ENCODE data around the gene CLTB. TPM values are rescaled to one million over a fixed set of nuclear protein-coding genes. Genes with fewer than 3 reads are reported as not detected.

Gene CLTB
- polyA plus RNA-seq, 1 of the 3 experiments (the other 2 are of a cell fraction): 91.2 TPM

DNA sequence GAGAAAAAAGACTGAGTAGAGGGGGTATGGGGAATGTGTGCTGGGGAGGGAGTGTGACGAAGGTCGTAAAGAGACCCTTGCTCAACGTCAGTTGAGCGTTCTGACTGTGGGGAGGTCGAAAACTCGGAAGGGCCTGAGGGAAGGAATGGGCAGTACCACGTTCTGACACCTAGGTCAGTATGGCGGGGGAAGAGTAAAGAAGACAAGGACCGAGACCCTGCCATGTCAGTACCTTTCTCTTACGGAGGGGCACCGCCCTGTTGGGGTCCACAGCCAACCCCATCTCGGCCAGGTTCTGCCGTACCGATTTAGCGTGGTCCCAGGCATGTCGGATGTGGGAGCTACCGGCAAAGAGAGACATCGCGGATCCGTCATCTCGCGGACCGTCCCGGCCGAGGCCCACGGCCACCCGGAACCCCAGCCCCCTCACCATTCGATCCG is 28.3 kb downstream of the CLTB start:
- no peak for TF ChIP-seq RAD21 (IDR thresholded peaks at IDR 0.05; ENCODE audit: low read length)
- no peak for TF ChIP-seq MAX (IDR thresholded peaks at IDR 0.05; ENCODE audit: low read depth)
- no peak for TF ChIP-seq IRF3 (IDR thresholded peaks at IDR 0.05; ENCODE audit: low read depth, low read length)
- Histone ChIP-seq H3K4me3 (ENCODE audit: low read depth in 2 of 2, low read length in 1 of 2) (peak overlapping the region; percentile 92 to 96), H3F3A (replicated peaks; ENCODE audit: insufficient read depth) (peaks cover 6% of the 10 kb centered on the region), H3K4me1 (ENCODE audit: control insufficient read depth in 1 of 2, insufficient read depth in 2 of 2, low read depth in 1 of 2, low read length in 1 of 2) (peaks cover 0 to 14% of the 10 kb centered on the region in 2 experiments; a peak in 2 of 4 replicates), H3K36me3 (replicated peaks in 1 of 2; ENCODE audit: control insufficient read depth in 1 of 2, insufficient read depth in 2 of 2, low read length in 1 of 2) (peaks cover 18 to 42% of the 10 kb centered on the region in 2 experiments), H2AFZ (ENCODE audit: low read depth) (peak overlapping the region; percentile 19; the same call in 1 of the 2 replicates), H3K27ac (ENCODE audit: low read depth in 2 of 2, low read length in 1 of 2) (peak overlapping the region; percentile 97; a peak in 3 of 4 replicates), H3K27me3 (ENCODE audit: insufficient read depth) (no peaks in the 10 kb centered on the region), H3K79me2 (ENCODE audit: insufficient read depth) (peaks cover 51% of the 10 kb centered on the region), H3K4me2 (peak overlapping the region; percentile 86), H4K20me1 (ENCODE audit: insufficient read depth) (no peaks in the 10 kb centered on the region), H3K9ac (peak overlapping the region; percentile 96), H3K9me3 (no peaks in the 10 kb centered on the region), H3K9me2 (no peaks in the 10 kb centered on the region)
- WGBS (ENCODE audit: low lambda C conversion rate): 2% methylated on average over 17 of the region's 29 CpGs
- POLR2A ChIA-PET: interaction anchor here (0.8 to 2.0 kb wide), 5 partner anchors 8 to 149 kb away, joined by 3 to 7 read pairs (median 6); partner anchors contain the start of genes KIAA1191 and RNF44
- DNase-seq: peak; percentile 65
- CTCF ChIA-PET: interaction anchor here (0.8 to 2.5 kb wide), 3 partner anchors 26 to 53 kb away, joined by 3 to 7 read pairs (median 6); partner anchors contain the start of genes CLTB and KIAA1191

GRCh38 chr5:176387384-176387925 is 28.9 kb downstream of the CLTB start:
- Histone ChIP-seq H3K27me3 (ENCODE audit: insufficient read depth) (no peaks in the 10 kb centered on the region), H3K9ac (peak overlapping the region; percentile 96), H3K9me3 (no peaks in the 10 kb centered on the region), H3K4me3 (ENCODE audit: low read depth in 2 of 2, low read length in 1 of 2) (peak overlapping the region; percentile 92 to 96), H3K36me3 (replicated peaks in 1 of 2; ENCODE audit: control insufficient read depth in 1 of 2, insufficient read depth in 2 of 2, low read length in 1 of 2) (peaks cover 21 to 48% of the 10 kb centered on the region in 2 experiments), H3K4me2 (peak overlapping the region; percentile 86), H4K20me1 (ENCODE audit: insufficient read depth) (no peaks in the 10 kb centered on the region), H3K9me2 (no peaks in the 10 kb centered on the region), H3K4me1 (ENCODE audit: control insufficient read depth in 1 of 2, insufficient read depth in 2 of 2, low read depth in 1 of 2, low read length in 1 of 2) (peaks cover 0 to 14% of the 10 kb centered on the region in 2 experiments; a peak in 2 of 4 replicates), H3F3A (replicated peaks; ENCODE audit: insufficient read depth) (peaks cover 6% of the 10 kb centered on the region), H3K79me2 (ENCODE audit: insufficient read depth) (peaks cover 51% of the 10 kb centered on the region), H2AFZ (ENCODE audit: low read depth) (no peak overlapping the region), H3K27ac (ENCODE audit: low read depth in 2 of 2, low read length in 1 of 2) (peak overlapping the region in 1 of 2 experiments; percentile 97; a peak in 1 of 4 replicates)
- TF ChIP-seq CTCF (IDR thresholded peaks at IDR 0.05): peak; percentile 20; the same call in 1 of the 2 replicates
- TF ChIP-seq, protein P1, sequence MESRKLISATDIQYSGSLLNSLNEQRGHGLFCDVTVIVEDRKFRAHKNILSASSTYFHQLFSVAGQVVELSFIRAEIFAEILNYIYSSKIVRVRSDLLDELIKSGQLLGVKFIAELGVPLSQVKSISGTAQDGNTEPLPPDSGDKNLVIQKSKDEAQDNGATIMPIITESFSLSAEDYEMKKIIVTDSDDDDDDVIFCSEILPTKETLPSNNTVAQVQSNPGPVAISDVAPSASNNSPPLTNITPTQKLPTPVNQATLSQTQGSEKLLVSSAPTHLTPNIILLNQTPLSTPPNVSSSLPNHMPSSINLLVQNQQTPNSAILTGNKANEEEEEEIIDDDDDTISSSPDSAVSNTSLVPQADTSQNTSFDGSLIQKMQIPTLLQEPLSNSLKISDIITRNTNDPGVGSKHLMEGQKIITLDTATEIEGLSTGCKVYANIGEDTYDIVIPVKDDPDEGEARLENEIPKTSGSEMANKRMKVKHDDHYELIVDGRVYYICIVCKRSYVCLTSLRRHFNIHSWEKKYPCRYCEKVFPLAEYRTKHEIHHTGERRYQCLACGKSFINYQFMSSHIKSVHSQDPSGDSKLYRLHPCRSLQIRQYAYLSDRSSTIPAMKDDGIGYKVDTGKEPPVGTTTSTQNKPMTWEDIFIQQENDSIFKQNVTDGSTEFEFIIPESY (IDR thresholded peaks at IDR 0.05; ENCODE audit: borderline replicate concordance, low read depth): no peak
- no peak for TF ChIP-seq TCF12 (IDR thresholded peaks at IDR 0.05)
- ChIA-PET POLR2A (interaction anchor here (0.7 to 2.0 kb wide), 3 partner anchors 9 to 150 kb away, joined by 3 to 7 read pairs (median 4); partner anchors contain the start of gene RNF44), CTCF (interaction anchor here (1.5 to 2.5 kb wide), 2 partner anchors 26 to 29 kb away, joined by 6 to 7 read pairs; partner anchors contain the start of genes CLTB and KIAA1191)
- 18% methylated on average over 8 of the region's 8 CpGs for WGBS (ENCODE audit: low lambda C conversion rate)
- DNase-seq: no peak
